HG03280 (cell line): ENCODE measurements around the gene SLC4A5.

Experiments used
- ATAC-seq: cut with Tn5 transposase; IDR thresholded peaks from one replicate; pipeline ENCODE4 v1.9.1; 2021; ENCODE audit warnings: mild to moderate bottlenecking, moderate library complexity; ENCODE audit not compliant: unreplicated experiment

The SLC4A5 gene

GRCh38 chr2:74316627-74317295, 26.5 kb downstream of the SLC4A5 start:
- ATAC-seq = no peak

- ATAC-seq = no peak
Measured at GRCh38 chr2:74314107-74314506, 29.1 kb downstream of the SLC4A5 start.

- no peak for ATAC-seq
Measured at GRCh38 chr2:74313497-74313896, 29.7 kb downstream of the SLC4A5 start.

- no peak for ATAC-seq
Measured at GRCh38 chr2:74312913-74313312, 30.3 kb downstream of the SLC4A5 start.

- no peak for ATAC-seq
Measured at GRCh38 chr2:74307720-74308119, 35.5 kb downstream of the SLC4A5 start.

GRCh38 chr2:74304332-74305148, 38.7 kb downstream of the SLC4A5 start:
- ATAC-seq = no peak

GRCh38 chr2:74302865-74303264, 40.4 kb downstream of the SLC4A5 start:
- no peak for ATAC-seq

GRCh38 chr2:74301262-74301661, 42.0 kb downstream of the SLC4A5 start:
- ATAC-seq = no peak

GRCh38 chr2:74300506-74300905, 42.7 kb downstream of the SLC4A5 start:
- ATAC-seq = no peak

- ATAC-seq = no peak
Measured at GRCh38 chr2:74297950-74298349, 45.3 kb downstream of the SLC4A5 start.

GRCh38 chr2:74297391-74297790, 45.8 kb downstream of the SLC4A5 start:
- ATAC-seq = no peak

- no peak for ATAC-seq
Measured at GRCh38 chr2:74293191-74293991, 49.8 kb downstream of the SLC4A5 start.

GRCh38 chr2:74292751-74293150, 50.5 kb downstream of the SLC4A5 start:
- ATAC-seq = no peak

GRCh38 chr2:74291886-74292621, 51.2 kb downstream of the SLC4A5 start:
- no peak for ATAC-seq

GRCh38 chr2:74291218-74291544, 52.0 kb downstream of the SLC4A5 start:
- ATAC-seq = no peak

- peak; percentile 70 for ATAC-seq
Measured at GRCh38 chr2:74290466-74291217, 52.6 kb downstream of the SLC4A5 start.

- ATAC-seq = no peak
Measured at GRCh38 chr2:74290066-74290465, 53.1 kb downstream of the SLC4A5 start.

GRCh38 chr2:74286725-74287124, 56.5 kb downstream of the SLC4A5 start:
- no peak for ATAC-seq

- ATAC-seq = no peak
Measured at GRCh38 chr2:74281141-74281975, 61.9 kb downstream of the SLC4A5 start.
